Suprapubic skin (tissue), 4 donors: ENCODE measurements around the gene GRP.

Experiments used
- POLR2A ChIP-seq, 2 donors: fragments of 450-650 bp; IDR thresholded peaks; one replicate each; pipeline ENCODE4 v1.6.1; 2017; ENCODE audit warnings: antibody characterized with exemption in 2 of 2, mild to moderate bottlenecking in 2 of 2, moderate library complexity in 2 of 2
- POLR2AphosphoS5 ChIP-seq, 3 donors: sonication (generic); formaldehyde crosslinking; IDR thresholded peaks; one replicate each; pipeline ENCODE4 v1.6.1; 2017; ENCODE audit warnings: antibody characterized with exemption in 3 of 3
- TF ChIP-seq, protein P1 (sequence below), 2 donors: fragments of 200-600 bp in 1 of 2; fragments of 450-650 bp in 1 of 2; sonication (generic) in 1 of 2; IDR thresholded peaks; one replicate each; pipeline ENCODE4 v1.5.1; 2016 to 2019; ENCODE audit warnings: antibody characterized with exemption in 2 of 2, mild to moderate bottlenecking in 1 of 2, moderate library complexity in 1 of 2

GRCh38 chr18:59267503-59268126 is 47.7 kb downstream of the GRP start:
- TF ChIP-seq, protein P1, sequence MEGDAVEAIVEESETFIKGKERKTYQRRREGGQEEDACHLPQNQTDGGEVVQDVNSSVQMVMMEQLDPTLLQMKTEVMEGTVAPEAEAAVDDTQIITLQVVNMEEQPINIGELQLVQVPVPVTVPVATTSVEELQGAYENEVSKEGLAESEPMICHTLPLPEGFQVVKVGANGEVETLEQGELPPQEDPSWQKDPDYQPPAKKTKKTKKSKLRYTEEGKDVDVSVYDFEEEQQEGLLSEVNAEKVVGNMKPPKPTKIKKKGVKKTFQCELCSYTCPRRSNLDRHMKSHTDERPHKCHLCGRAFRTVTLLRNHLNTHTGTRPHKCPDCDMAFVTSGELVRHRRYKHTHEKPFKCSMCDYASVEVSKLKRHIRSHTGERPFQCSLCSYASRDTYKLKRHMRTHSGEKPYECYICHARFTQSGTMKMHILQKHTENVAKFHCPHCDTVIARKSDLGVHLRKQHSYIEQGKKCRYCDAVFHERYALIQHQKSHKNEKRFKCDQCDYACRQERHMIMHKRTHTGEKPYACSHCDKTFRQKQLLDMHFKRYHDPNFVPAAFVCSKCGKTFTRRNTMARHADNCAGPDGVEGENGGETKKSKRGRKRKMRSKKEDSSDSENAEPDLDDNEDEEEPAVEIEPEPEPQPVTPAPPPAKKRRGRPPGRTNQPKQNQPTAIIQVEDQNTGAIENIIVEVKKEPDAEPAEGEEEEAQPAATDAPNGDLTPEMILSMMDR (IDR thresholded peaks at IDR 0.05): no peak
- TF ChIP-seq POLR2A (IDR thresholded peaks at IDR 0.05) (no peak), POLR2AphosphoS5 (IDR thresholded peaks at IDR 0.05) (no peak)
